GM19397 (cell line): ENCODE measurements around the gene LCE1A.

Experiments used
- ATAC-seq: cut with Tn5 transposase; IDR thresholded peaks from one replicate; pipeline ENCODE4 v1.9.1; 2021; ENCODE audit warnings: mild to moderate bottlenecking, moderate library complexity; ENCODE audit not compliant: unreplicated experiment

Gene LCE1A, protein sequence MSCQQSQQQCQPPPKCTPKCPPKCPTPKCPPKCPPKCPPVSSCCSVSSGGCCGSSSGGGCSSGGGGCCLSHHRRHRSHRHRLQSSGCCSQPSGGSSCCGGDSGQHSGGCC

DNA sequence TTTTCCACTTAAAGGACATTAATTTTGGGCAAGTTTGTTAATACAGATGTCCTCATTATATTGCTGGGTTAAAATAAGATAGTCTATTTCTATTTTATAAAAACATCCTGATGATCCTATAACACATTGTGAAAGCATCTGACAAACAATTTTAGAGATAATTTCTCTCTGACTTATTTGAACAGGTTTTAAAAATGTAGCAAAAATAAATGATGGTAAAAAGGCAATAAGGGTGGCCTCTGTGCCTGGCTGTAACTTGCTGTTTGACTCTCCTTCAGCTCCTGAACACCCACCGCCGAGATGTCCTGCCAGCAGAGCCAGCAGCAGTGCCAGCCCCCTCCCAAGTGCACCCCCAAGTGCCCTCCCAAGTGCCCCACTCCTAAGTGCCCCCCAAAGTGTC, at the start of gene LCE1A:
Gene LCE1A (plus strand): TSS at position 301 of the 400 bp plus-strand sequence. CDS start 0 bp downstream, at position 301.
- ATAC-seq, result no peak

DNA sequence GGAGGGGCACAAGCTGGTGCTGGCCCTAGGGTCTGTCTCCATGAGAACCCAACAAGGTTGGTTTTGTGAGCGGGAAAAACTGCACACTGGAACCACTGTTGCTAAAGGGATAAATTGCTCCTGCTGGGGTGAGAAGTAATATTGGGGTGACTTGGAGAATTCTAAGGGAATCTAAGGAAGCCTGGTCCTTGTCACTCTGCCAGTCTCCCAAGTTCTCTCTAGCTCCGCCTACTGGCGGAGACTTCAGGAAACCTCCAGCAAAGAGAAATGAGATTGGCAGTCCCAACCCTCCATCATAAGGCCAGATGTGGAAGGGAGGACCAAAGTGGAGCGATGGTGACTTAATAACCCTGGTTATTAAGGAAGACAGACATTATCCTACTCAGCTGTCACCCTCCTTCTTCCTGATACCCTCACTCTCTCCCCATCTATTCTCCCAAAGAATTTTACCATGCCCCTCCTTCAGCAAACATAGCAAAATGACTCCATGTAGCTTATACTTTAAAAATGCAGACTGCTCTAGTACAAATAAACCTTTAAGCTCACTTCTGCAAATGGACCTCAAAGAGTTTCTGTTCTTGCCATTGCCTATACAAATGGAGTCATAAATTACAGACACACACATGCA, 49.6 kb upstream of the LCE1A start:
- no peak for ATAC-seq

DNA sequence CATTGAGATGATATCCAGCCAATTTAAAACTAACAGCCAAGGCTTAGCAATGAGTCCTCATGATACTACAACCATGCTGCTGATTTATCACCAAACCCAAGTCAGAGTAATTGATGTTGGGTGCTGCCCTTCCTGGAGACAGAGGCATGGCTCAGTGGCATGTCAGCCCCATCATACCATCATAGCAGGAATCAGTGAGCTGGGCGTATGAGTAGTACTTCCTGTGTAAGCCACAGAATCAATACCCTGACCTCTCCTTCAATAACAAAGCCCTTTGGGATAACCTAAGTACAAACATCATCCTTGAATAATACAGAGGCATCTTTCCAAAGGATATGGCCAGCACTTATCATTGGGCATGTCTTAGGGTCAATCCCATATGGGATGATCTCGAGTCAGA, 44.2 kb upstream of the LCE1A start:
- no peak for ATAC-seq

DNA sequence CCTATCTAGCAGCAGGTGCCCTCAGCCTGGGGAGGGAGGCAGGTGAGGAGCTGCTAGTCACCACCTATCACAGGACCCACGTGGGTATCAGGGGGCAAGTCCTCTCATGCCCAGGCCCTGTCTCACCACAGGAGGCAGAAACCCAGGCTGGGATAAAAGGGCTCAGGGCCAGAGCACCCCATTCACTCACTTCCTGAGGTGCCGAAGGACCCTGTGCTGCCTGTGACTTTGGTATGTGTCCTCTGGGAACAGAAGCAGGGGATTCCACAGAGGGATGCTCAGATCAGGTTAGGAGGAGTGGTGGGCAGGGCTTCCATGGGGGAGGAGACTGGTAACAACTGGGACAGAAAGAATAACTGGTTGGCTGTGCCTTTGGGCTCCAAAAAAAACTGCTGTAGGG, 41.2 kb upstream of the LCE1A start, which contains the start of gene LCE1E:
Gene LCE1E (plus strand): TSS at position 181 of the 400 bp plus-strand sequence. CDS start 1,043 bp downstream, outside the sequence.
- no peak for ATAC-seq

DNA sequence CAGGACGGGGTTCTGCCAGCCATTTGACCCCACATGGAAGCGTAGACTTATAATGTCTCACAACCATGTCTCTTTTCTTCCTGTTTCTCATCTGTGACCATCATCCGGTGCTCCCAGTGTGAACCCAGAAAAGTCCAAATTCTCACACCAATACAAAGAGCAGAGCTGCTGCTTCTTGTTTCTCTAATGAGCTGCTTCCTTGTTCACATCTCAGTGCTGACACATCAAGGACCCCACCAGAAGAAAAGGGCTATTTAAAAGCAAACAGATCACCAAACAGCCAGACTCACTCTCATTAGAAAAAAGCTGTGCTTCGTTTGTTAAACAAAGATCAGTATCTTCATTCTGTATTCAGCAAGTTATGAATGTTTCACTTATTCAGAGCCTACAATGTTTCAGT, 31.6 kb upstream of the LCE1A start:
- no peak for ATAC-seq

DNA sequence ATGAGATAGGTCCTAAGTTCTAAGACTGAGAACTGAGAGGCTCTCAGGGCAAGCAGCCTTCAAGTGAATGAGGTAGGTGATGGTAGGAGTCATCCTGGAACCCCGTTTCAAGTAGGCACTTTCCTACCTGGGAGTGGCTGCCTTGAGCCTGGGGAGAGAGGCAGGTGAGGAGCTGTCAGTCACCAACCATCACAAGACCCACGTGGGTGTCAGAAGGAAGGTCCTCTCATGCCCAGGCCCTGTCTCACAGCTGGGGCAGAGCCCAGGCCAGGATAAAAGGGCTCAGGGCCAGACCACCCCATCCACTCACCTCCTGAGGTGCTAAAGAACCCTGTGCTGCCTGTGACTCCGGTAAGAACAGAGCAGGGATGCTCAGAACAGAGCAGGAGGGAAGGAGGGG, 30.9 kb upstream of the LCE1A start, which contains the start of gene LCE1D:
Gene LCE1D (plus strand): TSS at position 301 of the 400 bp plus-strand sequence. CDS start 1,074 bp downstream, outside the sequence.
- no peak for ATAC-seq

DNA sequence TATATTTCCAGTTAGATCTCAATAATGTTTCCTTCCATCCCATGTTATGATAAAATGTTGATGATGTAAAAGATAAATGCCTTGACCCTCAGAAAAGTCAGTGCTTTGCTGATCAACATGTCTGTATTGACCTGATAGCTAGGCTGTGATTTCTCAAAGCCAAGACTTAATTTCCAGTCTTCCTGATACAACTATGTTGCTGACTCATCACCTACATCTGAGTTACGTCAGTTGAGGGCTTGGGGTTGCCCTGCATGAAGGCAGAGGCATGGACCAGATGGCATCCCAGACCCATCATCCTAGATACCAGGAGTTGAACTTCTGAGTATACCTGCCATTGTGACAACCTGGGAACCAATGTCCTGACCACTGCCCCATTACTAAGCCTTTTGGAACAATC, 25.9 kb upstream of the LCE1A start:
- no peak for ATAC-seq

DNA sequence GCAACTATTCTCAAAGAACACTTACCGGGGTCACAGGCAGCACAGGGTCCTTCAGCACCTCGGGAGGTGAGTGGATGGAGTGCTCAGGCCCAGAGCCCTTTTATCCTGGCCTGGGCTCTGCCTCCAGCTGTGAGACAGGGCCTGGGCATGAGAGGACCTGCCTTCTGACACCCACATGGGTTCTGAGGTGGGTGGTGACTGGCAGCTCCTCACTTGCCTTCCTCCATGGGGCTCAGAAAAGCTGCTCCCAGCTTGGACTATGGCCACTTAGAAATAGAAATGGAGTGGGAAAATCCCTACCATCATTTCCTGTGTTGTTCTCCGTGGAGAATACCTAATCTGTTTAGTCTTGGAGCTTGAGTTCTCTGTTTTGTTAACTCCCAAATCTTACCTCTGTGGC, 20.7 kb upstream of the LCE1A start, which contains the start of gene LCE1C:
Gene LCE1C (minus strand): TSS at position 76 of the 400 bp plus-strand sequence. CDS start 1,173 bp downstream, outside the sequence.
- ATAC-seq, result no peak

DNA sequence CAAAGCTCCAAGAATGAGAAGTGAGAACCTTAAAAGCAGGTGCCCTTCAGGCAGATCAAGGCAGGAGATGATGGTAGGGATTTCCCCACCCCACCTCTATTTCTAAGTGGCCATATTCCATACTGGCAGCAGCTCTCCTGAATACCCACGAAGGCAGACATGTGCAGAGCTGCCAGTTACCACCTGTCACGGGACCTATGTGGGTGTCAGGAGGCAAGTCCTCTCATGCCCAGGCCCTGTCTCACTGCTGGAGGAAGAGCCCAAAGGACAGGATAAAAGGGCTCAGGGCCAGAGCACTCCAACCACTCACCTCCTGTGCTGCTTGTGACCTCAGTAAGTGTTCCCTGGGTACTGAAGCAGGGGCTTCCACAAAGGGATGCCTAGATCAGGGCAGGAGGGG, 16.2 kb upstream of the LCE1A start:
- ATAC-seq, result no peak

DNA sequence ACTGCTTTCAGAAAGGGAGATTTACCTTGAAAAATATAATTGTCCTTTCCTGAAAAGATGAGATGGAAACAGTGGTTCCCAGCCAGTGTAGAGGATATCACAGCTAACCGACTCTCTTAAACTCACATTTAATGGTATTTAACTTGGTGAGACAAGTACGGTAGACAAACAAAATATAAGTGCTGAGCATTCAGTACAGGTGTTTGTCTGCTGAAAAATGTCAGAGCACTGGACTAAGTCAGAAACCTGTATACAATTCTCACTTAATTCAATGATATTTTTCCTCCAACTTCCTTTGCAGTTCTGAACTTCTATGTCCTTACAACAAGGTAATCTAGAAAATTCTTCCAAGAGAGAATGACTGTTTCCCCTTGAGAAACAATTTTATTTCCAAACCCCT, 15.6 kb upstream of the LCE1A start, which contains the start of gene LCE1B:
Gene LCE1B (plus strand): TSS at position 301 of the 400 bp plus-strand sequence. CDS start 476 bp downstream, outside the sequence.
- ATAC-seq, result no peak

DNA sequence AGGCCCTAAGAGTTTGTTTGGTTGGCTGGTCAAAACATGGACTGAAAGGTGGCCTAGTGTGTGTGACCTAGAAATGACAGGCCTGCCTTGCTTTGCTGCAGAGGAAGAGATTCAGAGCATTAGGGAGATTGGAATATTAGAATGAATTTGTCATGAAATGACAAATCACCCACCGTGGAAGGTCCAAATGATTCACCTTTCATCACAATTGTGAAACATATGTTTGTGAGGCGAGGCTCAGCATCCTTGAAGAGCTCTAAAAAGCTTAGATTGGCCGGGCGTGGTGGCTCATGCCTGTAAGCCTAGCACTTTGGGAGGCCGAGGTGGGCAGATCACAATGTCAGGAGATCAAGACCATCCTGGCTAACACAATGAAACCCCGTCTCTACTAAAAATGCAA, 10.0 kb upstream of the LCE1A start:
- ATAC-seq, result no peak

DNA sequence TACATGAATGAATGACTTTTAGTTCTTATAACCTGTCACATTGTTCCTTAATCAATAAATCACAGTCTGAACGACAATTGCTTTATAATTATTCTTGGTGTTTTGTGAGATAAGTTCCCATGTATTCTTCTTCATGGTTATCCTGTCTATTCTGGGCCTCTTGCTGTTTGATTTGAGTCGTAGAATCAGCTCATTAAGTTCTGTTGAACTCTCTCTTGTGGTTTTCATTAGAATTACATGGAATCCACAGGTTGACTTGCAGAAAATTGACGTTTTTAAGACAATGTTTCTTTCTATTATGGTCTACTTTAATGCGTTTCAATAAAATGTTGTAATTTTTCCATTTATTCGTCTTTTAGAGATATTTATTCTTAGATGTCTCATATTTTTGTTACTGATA, 4.0 kb upstream of the LCE1A start:
- ATAC-seq, result no peak

DNA sequence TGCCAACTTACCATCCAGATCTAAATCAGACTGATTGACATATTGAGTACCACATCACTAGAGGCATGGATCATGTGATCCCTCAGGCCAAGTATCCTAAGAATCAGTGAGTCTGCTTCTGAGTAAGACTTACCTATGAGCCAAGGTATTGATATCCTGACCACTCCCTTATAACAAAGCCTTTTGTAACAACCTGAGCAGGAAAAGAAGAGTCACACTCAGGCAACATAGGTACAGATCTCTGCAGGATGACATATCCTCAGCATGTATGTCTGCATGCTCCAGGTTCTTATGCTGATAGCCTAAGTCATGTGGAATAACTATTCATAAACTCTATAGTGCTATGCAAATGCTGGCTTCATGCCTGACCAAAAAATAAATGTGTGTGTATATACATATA, 2.3 kb upstream of the LCE1A start:
- ATAC-seq, result no peak

DNA sequence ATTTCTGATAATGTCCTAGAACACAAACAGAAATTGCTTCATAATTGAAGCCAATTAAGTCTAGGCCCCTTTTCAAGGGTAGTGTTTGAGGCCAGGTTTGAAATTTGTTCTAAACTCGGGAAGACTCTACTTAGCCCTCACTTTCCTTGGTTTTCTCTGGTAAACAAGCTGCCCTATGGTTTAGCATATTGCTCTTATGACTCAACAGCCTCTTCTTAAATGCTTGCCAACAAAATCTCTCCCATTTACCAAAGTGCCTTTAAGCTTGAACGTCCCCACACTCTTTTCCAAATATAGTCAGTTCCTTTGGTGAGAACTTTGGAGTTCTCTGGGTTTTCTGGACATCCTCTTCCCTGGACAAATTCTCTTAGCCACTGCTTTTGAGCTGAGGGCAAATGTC, 9.6 kb downstream of the LCE1A start:
- no peak for ATAC-seq

DNA sequence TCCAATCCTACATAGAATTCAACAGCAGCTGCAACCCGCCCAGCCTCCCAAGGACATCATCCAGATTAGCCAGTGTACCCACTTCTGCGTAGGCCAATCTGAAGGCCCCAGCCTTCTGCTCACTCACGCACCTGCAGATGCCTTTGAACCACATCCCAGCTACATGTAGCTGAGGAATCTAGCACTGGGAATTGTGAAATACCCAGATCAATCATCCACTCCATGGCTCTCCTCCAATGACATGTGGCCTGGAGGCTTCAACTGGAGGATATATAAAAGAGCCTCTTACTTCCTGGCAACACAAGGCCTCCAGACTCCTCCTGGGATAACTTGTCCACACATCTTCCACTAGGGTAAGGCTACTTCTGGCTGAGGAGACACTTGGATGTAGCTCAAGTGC, 15.3 kb downstream of the LCE1A start, which contains the start of gene LCE6A:
Gene LCE6A (plus strand): TSS at position 301 of the 400 bp plus-strand sequence. CDS start 665 bp downstream, outside the sequence.
- ATAC-seq, result no peak

DNA sequence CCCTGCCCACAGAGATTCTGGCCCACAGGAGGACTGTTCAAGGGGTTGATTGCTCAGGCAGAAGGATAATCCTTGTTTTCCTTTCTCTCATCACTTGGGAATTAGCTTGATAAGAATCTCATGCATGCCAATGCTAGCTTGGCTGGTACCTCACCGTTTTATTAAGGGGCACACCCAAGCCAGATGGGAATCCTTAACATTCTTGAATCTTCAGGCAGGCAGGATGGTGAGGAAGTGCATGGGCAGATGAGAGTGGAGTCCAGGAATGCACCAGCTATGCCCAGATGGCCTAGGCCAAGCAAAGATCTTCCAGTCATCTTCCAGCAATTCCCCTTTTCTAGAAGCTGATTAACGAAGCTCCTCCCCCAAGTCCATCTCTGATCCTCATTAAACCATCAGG, 28.4 kb downstream of the LCE1A start:
- no peak for ATAC-seq

DNA sequence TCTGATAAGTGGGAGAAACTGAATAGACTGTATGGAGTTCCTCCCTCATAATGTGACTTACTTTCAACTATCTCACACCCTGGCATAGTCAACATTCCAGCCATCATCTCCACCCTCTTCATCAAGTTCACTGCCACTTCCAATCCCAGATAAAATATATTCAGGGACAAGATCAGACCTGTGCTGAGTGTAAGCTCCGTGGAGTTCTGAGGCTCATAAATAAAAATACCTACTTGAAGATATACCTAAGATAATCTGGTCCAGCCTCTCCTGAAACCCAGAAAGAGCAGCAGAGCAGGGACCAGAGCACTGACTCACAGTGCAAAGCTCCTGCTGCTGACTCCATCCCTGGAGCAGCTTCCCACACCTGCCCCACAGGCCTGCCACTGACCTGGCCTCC, 30.8 kb downstream of the LCE1A start:
- no peak for ATAC-seq

DNA sequence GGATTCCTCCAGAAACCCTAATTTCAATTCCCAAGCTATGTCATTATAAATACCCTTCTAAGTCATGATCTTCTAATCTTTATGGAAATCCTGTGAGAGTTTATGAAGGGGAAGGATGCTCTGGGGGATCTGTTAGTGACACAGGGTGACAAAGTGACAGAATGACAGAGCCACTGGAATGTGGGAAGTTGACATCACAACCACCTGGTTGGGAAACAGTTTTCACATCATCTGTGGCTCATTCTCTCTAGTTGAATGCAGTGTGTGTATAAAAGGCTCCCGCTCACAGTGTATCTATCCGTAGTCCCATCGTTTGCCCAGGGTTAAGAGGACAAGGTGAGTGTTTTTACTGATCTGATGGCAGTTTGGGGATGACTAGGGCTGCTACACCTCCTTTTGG, 32.4 kb downstream of the LCE1A start, which contains the start of gene LCE7A:
Gene LCE7A (plus strand): TSS at position 301 of the 400 bp plus-strand sequence. CDS start 702 bp downstream, outside the sequence.
- ATAC-seq, result no peak

DNA sequence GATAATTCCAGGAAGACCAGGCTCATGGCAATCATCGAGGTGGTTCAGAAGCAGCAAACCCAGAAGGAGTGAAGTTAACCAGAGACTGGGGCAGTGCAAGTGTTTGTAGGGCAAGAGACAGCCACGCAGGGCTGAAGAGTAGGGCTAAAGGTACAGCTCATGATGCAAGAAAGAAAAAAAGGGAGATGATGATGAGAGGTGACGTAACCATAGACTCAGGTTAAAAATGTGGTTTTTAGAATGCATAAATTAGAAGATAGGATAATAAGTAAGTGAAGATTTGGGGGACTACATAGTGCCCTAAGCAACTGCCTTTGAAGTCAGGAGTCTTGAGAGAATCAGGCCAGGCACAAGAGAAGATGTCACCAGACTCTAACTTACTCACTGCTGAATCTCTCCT, 32.9 kb downstream of the LCE1A start:
- ATAC-seq, result no peak

DNA sequence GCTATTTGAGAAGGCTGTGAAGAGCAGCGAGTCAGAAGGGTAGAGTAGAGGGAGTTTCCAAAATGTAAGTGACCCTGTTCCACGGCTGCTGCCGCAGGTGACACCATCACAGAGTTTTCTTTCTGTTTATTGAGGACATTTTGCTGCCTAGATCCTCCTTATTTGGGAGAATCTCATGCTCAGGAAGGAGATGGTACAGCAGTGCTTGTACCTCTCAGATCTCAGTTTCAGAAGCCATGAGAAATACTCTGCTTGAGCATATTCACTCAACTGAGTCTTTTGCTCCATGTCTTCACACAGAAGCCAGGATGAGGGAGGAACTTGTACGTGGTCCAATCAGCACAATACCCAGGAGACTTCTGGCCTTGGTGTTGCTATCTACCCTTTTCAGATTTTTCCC, 34.1 kb downstream of the LCE1A start:
- ATAC-seq, result no peak

DNA sequence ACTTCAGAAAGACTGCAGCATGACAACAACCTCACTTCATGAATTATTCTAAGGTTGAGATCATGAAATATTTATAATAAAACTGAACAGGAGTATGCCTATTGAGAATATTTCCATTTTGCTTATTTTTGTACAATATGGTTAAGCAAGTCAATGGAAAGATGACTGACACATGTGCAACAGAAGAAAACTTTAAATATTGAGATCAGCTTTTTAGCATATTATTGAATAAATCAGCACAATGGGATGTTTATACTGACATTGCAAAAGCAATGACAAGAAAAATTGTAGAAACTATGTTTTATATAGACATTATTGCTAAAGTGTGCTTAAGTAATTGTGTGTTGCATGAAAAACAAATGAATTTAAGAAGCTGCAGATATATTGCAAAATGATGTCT, 37.2 kb downstream of the LCE1A start:
- no peak for ATAC-seq

DNA sequence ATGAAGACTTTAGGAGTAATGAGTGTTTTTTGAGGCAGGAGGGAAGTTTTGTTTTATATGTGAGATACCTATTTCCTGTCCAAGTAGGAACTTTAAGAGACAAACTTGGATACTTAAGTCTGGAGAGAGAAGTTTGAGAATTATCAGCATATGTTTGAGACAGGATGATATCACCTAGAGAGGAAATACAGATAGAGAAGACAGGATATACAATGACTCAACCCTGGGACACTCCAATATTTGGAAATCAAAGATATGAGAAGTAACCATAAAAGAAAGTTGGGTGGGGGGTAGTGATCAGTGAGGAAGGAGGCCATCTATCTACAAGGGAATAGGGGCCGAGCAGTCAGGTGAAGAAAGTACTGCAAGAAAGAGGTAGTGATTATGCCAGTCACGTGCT, 39.0 kb downstream of the LCE1A start:
- no peak for ATAC-seq
